Measurements from ENCODE around the gene FBXO22.

- TF ChIP-seq, protein P1, sequence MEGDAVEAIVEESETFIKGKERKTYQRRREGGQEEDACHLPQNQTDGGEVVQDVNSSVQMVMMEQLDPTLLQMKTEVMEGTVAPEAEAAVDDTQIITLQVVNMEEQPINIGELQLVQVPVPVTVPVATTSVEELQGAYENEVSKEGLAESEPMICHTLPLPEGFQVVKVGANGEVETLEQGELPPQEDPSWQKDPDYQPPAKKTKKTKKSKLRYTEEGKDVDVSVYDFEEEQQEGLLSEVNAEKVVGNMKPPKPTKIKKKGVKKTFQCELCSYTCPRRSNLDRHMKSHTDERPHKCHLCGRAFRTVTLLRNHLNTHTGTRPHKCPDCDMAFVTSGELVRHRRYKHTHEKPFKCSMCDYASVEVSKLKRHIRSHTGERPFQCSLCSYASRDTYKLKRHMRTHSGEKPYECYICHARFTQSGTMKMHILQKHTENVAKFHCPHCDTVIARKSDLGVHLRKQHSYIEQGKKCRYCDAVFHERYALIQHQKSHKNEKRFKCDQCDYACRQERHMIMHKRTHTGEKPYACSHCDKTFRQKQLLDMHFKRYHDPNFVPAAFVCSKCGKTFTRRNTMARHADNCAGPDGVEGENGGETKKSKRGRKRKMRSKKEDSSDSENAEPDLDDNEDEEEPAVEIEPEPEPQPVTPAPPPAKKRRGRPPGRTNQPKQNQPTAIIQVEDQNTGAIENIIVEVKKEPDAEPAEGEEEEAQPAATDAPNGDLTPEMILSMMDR (conservative IDR thresholded peaks at IDR 0.05; ENCODE audit: low read length) = no peak
- TF ChIP-seq EZH2phosphoT487 (IDR thresholded peaks at IDR 0.05; ENCODE audit: borderline replicate concordance, low read depth, low read length) = no peak
Observed at GRCh38 chr15:75920079-75920478, 16.4 kb downstream of the FBXO22 start.
